ENCODE measurements around the gene KCTD18.

Gene KCTD18

GRCh38 chr2:200453142-200453852 lies 56.6 kb downstream of the KCTD18 start:
- no peak overlapping the region for H3K23ac ChIP-seq (ENCODE audit: low read depth, low read length, poor library complexity)
- no peak overlapping the region for H2BK5ac ChIP-seq (ENCODE audit: low read length)
- no peak for DNase-seq (ENCODE audit: low spot score)
- no peak overlapping the region for H3K4me2 ChIP-seq (ENCODE audit: insufficient read depth, low read length, poor library complexity, severe bottlenecking)
- WGBS, 2 donors (ENCODE audit: extremely low coverage in 2 of 2, insufficient read length in 2 of 2, insufficient replicate concordance in 1 of 2), result no CpG with 5 or more reads among the region's 8 CpGs
- H2AFZ ChIP-seq (ENCODE audit: low read length), result no peak overlapping the region
- no peaks in the 10 kb centered on the region for H3K27me3 ChIP-seq (ENCODE audit: control insufficient read depth in 3 of 3, insufficient read depth in 3 of 3, low read depth in 1 of 3, low read length in 3 of 3)
- H2AK5ac ChIP-seq (ENCODE audit: low read depth, low read length), result no peak overlapping the region
- peaks cover 0 to 5% of the 10 kb centered on the region in 2 donors for H3K4me1 ChIP-seq (ENCODE audit: control insufficient read depth in 2 of 2, insufficient read depth in 1 of 2, low read depth in 1 of 2, low read length in 2 of 2)
- H2BK12ac ChIP-seq (ENCODE audit: low read length), result no peak overlapping the region
- no peak overlapping the region for H4K91ac ChIP-seq (ENCODE audit: low read depth, low read length, poor library complexity)
- no peak overlapping the region for H3K4me3 ChIP-seq (ENCODE audit: low read length in 2 of 2)
- no peaks in the 10 kb centered on the region for H3K79me1 ChIP-seq (ENCODE audit: low read depth, low read length)
- no peak overlapping the region for H2BK120ac ChIP-seq (ENCODE audit: low read depth, low read length)
- no peak overlapping the region for H3K18ac ChIP-seq (ENCODE audit: low read length)
- no peak overlapping the region for H3K9ac ChIP-seq (ENCODE audit: low read depth, low read length, poor library complexity)
- no peak overlapping the region for H2BK15ac ChIP-seq (ENCODE audit: low read length)
- H3K36me3 ChIP-seq (replicated peaks in 1 of 2; ENCODE audit: control insufficient read depth in 2 of 2, insufficient read depth in 2 of 2, low read length in 2 of 2), result peaks cover 0 to 21% of the 10 kb centered on the region in 2 donors
- no peak overlapping the region for H4K8ac ChIP-seq (ENCODE audit: low read depth, low read length)
- H3K27ac ChIP-seq (replicated peaks; ENCODE audit: low read length), result no peak overlapping the region
- H3K4ac ChIP-seq (ENCODE audit: low read length), result no peak overlapping the region
- peaks cover 0 to 2% of the 10 kb centered on the region in 2 donors for H3K9me3 ChIP-seq (replicated peaks in 1 of 2; ENCODE audit: control insufficient read depth in 2 of 2, insufficient read depth in 1 of 2, low read depth in 1 of 2, low read length in 2 of 2)
- H3K14ac ChIP-seq (ENCODE audit: low read length), result no peak overlapping the region

DNA sequence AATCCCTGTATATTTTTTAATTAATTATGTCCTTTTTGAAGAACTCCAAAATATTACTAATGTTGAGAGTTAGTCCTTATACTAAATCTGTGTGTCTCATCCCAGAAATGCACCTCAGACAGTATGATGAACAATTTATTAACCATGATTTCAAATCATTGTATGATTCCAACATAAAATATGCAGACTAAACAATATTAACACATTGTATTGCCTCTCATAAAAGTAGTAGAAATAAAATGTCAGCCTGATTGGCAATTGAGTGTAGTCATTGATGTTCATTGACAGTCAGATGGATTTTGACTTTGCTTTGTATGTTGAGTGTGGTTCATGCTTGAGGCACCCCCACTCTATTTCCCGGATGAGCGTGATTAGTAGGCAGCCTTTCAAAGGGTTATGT lies 57.5 kb downstream of the KCTD18 start:
- Histone ChIP-seq H3K4me3 (ENCODE audit: low read length in 2 of 2) (no peak overlapping the region), H3K23ac (ENCODE audit: low read depth, low read length, poor library complexity) (no peak overlapping the region), H3K14ac (ENCODE audit: low read length) (no peak overlapping the region), H3K27me3 (ENCODE audit: control insufficient read depth in 3 of 3, insufficient read depth in 3 of 3, low read depth in 1 of 3, low read length in 3 of 3) (no peaks in the 10 kb centered on the region), H3K79me1 (ENCODE audit: low read depth, low read length) (no peaks in the 10 kb centered on the region), H2BK15ac (ENCODE audit: low read length) (no peak overlapping the region), H3K4me1 (ENCODE audit: control insufficient read depth in 2 of 2, insufficient read depth in 1 of 2, low read depth in 1 of 2, low read length in 2 of 2) (peaks cover 0 to 5% of the 10 kb centered on the region in 2 donors), H2AFZ (ENCODE audit: low read length) (no peak overlapping the region), H2BK120ac (ENCODE audit: low read depth, low read length) (no peak overlapping the region), H4K8ac (ENCODE audit: low read depth, low read length) (no peak overlapping the region), H3K4me2 (ENCODE audit: insufficient read depth, low read length, poor library complexity, severe bottlenecking) (no peak overlapping the region), H2BK12ac (ENCODE audit: low read length) (no peak overlapping the region), H2BK5ac (ENCODE audit: low read length) (no peak overlapping the region), H3K18ac (ENCODE audit: low read length) (no peak overlapping the region), H4K91ac (ENCODE audit: low read depth, low read length, poor library complexity) (no peak overlapping the region), H3K9ac (ENCODE audit: low read depth, low read length, poor library complexity) (no peak overlapping the region), H3K36me3 (replicated peaks in 1 of 2; ENCODE audit: control insufficient read depth in 2 of 2, insufficient read depth in 2 of 2, low read length in 2 of 2) (peaks cover 0 to 23% of the 10 kb centered on the region in 2 donors), H3K9me3 (replicated peaks in 1 of 2; ENCODE audit: control insufficient read depth in 2 of 2, insufficient read depth in 1 of 2, low read depth in 1 of 2, low read length in 2 of 2) (peaks cover 0 to 2% of the 10 kb centered on the region in 2 donors), H2AK5ac (ENCODE audit: low read depth, low read length) (no peak overlapping the region), H3K4ac (ENCODE audit: low read length) (no peak overlapping the region), H3K27ac (replicated peaks; ENCODE audit: low read length) (no peak overlapping the region)
- DNase-seq (ENCODE audit: low spot score), result no peak
- no CpG with 5 or more reads among the region's 2 CpGs for WGBS, 2 donors (ENCODE audit: extremely low coverage in 2 of 2, insufficient read length in 2 of 2, insufficient replicate concordance in 1 of 2)

- WGBS, 2 donors (ENCODE audit: extremely low coverage in 2 of 2, insufficient read length in 2 of 2, insufficient replicate concordance in 1 of 2), result no CpG with 5 or more reads among the region's 2 CpGs
Measured at GRCh38 chr2:200451511-200451910, 58.4 kb downstream of the KCTD18 start.

DNA sequence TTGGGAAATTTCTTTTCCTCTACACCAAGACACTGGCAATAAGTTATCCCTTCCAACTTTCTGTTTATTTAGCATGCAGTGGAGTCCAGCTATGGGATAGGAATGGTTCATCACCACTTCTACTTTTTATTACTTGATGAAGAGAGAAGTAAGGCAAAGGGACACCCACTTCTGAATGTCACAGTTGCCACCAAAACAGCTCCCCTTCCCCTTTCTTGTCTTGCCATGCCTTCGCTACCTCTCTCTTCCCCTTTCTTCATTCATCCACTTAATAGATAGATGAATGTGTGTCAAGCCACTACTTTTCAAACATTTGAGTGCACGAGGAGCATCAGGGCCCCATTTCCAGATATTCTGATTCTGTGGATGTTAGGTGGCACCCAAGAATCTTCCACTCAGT lies 59.6 kb downstream of the KCTD18 start:
- no CpG with 5 or more reads among the region's 2 CpGs for WGBS, 2 donors (ENCODE audit: extremely low coverage in 2 of 2, insufficient read length in 2 of 2, insufficient replicate concordance in 1 of 2)
- H3K4ac ChIP-seq (ENCODE audit: low read length), result no peak overlapping the region

More at GRCh38 chr2:200451511-200451910, 58.4 kb downstream of the KCTD18 start:
- Histone ChIP-seq H3K4me3 (ENCODE audit: low read length in 2 of 2) (no peak overlapping the region), H3K23ac (ENCODE audit: low read depth, low read length, poor library complexity) (no peak overlapping the region), H3K4ac (ENCODE audit: low read length) (no peak overlapping the region), H4K8ac (ENCODE audit: low read depth, low read length) (no peak overlapping the region), H3K79me1 (ENCODE audit: low read depth, low read length) (no peaks in the 10 kb centered on the region), H2BK12ac (ENCODE audit: low read length) (no peak overlapping the region), H2BK120ac (ENCODE audit: low read depth, low read length) (no peak overlapping the region), H3K4me1 (ENCODE audit: control insufficient read depth in 2 of 2, insufficient read depth in 1 of 2, low read depth in 1 of 2, low read length in 2 of 2) (peaks cover 0 to 5% of the 10 kb centered on the region in 2 donors), H3K18ac (ENCODE audit: low read length) (no peak overlapping the region), H2BK15ac (ENCODE audit: low read length) (no peak overlapping the region), H3K9ac (ENCODE audit: low read depth, low read length, poor library complexity) (no peak overlapping the region), H2BK5ac (ENCODE audit: low read length) (no peak overlapping the region), H4K91ac (ENCODE audit: low read depth, low read length, poor library complexity) (no peak overlapping the region), H2AK5ac (ENCODE audit: low read depth, low read length) (no peak overlapping the region), H3K9me3 (replicated peaks in 1 of 2; ENCODE audit: control insufficient read depth in 2 of 2, insufficient read depth in 1 of 2, low read depth in 1 of 2, low read length in 2 of 2) (peaks cover 0 to 2% of the 10 kb centered on the region in 2 donors), H3K4me2 (ENCODE audit: insufficient read depth, low read length, poor library complexity, severe bottlenecking) (no peak overlapping the region), H3K36me3 (replicated peaks in 1 of 2; ENCODE audit: control insufficient read depth in 2 of 2, insufficient read depth in 2 of 2, low read length in 2 of 2) (peaks cover 0 to 31% of the 10 kb centered on the region in 2 donors), H3K27me3 (ENCODE audit: control insufficient read depth in 3 of 3, insufficient read depth in 3 of 3, low read depth in 1 of 3, low read length in 3 of 3) (no peaks in the 10 kb centered on the region), H3K14ac (ENCODE audit: low read length) (no peak overlapping the region), H2AFZ (ENCODE audit: low read length) (no peak overlapping the region), H3K27ac (replicated peaks; ENCODE audit: low read length) (no peak overlapping the region)
- DNase-seq (ENCODE audit: low spot score), result no peak

More for the DNA sequence above, 59.6 kb downstream of the KCTD18 start:
- Histone ChIP-seq H3K18ac (ENCODE audit: low read length) (no peak overlapping the region), H3K4me3 (ENCODE audit: low read length in 2 of 2) (no peak overlapping the region), H2BK5ac (ENCODE audit: low read length) (no peak overlapping the region), H3K4me2 (ENCODE audit: insufficient read depth, low read length, poor library complexity, severe bottlenecking) (no peak overlapping the region), H3K27ac (replicated peaks; ENCODE audit: low read length) (no peak overlapping the region), H2BK15ac (ENCODE audit: low read length) (no peak overlapping the region), H3K9me3 (replicated peaks in 1 of 2; ENCODE audit: control insufficient read depth in 2 of 2, insufficient read depth in 1 of 2, low read depth in 1 of 2, low read length in 2 of 2) (peaks cover 0 to under 1% of the 10 kb centered on the region in 2 donors), H2BK12ac (ENCODE audit: low read length) (no peak overlapping the region), H2AK5ac (ENCODE audit: low read depth, low read length) (no peak overlapping the region), H3K27me3 (ENCODE audit: control insufficient read depth in 3 of 3, insufficient read depth in 3 of 3, low read depth in 1 of 3, low read length in 3 of 3) (no peaks in the 10 kb centered on the region), H4K8ac (ENCODE audit: low read depth, low read length) (no peak overlapping the region), H3K36me3 (replicated peaks in 1 of 2; ENCODE audit: control insufficient read depth in 2 of 2, insufficient read depth in 2 of 2, low read length in 2 of 2) (peaks cover 0 to 38% of the 10 kb centered on the region in 2 donors), H4K91ac (ENCODE audit: low read depth, low read length, poor library complexity) (no peak overlapping the region), H3K9ac (ENCODE audit: low read depth, low read length, poor library complexity) (no peak overlapping the region), H3K23ac (ENCODE audit: low read depth, low read length, poor library complexity) (no peak overlapping the region), H2AFZ (ENCODE audit: low read length) (no peak overlapping the region), H2BK120ac (ENCODE audit: low read depth, low read length) (no peak overlapping the region), H3K79me1 (ENCODE audit: low read depth, low read length) (no peaks in the 10 kb centered on the region), H3K4me1 (ENCODE audit: control insufficient read depth in 2 of 2, insufficient read depth in 1 of 2, low read depth in 1 of 2, low read length in 2 of 2) (peaks cover 0 to 5% of the 10 kb centered on the region in 2 donors), H3K14ac (ENCODE audit: low read length) (no peak overlapping the region)
- DNase-seq (ENCODE audit: low spot score), result no peak
